ENCODE measurements around the gene EGFL7. TPM values are rescaled to one million over a fixed set of nuclear protein-coding genes. Genes with fewer than 3 reads are reported as not detected.
A peak's percentile ranks its signal among the peaks of the same experiment; 100 is the strongest.

The EGFL7 gene
- total RNA-seq, 4 donors from 2014 or later = 38.8 to 81.0 (median 56.4) TPM

DNA sequence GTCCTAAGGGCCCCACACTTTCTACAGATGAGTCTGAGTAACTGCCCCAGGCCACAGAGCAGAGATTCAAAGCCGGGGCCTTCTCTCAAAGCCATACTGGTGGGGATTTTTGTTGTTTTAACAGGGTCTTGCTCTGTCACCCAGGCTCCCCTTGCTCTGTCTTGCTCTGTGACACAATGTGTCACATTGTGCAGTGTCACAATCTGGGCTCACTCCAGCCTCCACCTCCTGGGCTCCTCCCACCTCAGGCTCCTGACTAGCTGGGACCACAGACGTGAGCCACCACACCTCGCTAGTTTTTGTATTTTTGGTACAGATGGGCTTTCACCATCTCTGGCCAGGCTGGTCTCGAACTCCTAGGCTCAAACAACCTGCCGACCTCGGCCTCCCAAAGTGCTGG is 15.9 kb downstream of the EGFL7 start:
- WGBS, 2 donors (ENCODE audit: low coverage in 1 of 2) = 52 to 91% methylated on average over 2 to 6 of the region's 6 CpGs
- H3K9me3 ChIP-seq = no peaks in the 10 kb centered on the region
- ATAC-seq = no peak
- no peak for TF ChIP-seq POLR2A (IDR thresholded peaks at IDR 0.05)
- TF ChIP-seq, protein P1, sequence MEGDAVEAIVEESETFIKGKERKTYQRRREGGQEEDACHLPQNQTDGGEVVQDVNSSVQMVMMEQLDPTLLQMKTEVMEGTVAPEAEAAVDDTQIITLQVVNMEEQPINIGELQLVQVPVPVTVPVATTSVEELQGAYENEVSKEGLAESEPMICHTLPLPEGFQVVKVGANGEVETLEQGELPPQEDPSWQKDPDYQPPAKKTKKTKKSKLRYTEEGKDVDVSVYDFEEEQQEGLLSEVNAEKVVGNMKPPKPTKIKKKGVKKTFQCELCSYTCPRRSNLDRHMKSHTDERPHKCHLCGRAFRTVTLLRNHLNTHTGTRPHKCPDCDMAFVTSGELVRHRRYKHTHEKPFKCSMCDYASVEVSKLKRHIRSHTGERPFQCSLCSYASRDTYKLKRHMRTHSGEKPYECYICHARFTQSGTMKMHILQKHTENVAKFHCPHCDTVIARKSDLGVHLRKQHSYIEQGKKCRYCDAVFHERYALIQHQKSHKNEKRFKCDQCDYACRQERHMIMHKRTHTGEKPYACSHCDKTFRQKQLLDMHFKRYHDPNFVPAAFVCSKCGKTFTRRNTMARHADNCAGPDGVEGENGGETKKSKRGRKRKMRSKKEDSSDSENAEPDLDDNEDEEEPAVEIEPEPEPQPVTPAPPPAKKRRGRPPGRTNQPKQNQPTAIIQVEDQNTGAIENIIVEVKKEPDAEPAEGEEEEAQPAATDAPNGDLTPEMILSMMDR (IDR thresholded peaks at IDR 0.05) = no peak
- peaks cover 0 to 44% of the 10 kb centered on the region in 2 donors for H3K36me3 ChIP-seq
- no peak overlapping the region for H3K4me3 ChIP-seq
- no peak overlapping the region for H3K27ac ChIP-seq
- no peaks in the 10 kb centered on the region for H3K27me3 ChIP-seq
- H3K4me1 ChIP-seq = peaks cover 0 to 15% (median 2%) of the 10 kb centered on the region in 3 donors

DNA sequence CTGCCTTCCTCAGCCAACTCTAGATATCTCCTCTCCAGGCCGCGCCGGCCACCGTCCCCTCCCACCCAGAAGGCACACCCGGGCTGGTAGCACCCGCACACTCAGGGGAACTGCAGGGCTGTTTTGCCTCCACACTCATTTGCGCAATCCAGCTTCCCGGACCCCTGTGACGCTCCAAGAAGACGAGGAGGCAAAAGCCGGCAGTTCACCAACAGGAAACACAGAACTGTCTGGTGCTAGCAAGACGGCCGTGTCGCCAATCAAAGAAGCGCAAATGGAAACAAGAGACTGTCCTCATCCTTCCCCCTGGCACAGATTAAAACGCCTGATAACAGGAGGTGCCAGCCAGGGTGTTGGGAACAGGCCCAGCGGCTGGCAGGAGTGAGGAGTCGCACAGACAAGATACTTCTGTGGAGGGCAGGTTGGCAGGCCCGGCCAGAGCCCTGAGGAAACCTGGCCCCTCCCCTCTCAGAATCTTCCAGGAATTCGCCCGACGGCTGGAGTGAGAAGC is 16.8 kb downstream of the EGFL7 start:
- Histone ChIP-seq H3K27me3 (no peaks in the 10 kb centered on the region), H3K4me3 (no peak overlapping the region), H3K36me3 (peaks cover 0 to 35% of the 10 kb centered on the region in 2 donors), H3K27ac (no peak overlapping the region), H3K4me1 (peaks cover 0 to 22% (median 2%) of the 10 kb centered on the region in 3 donors), H3K9me3 (no peaks in the 10 kb centered on the region)
- WGBS, 2 donors (ENCODE audit: low coverage in 1 of 2) = 39% methylated on average over 3 of the region's 22 CpGs; no CpG with 5 or more reads in 1 of the 2 donors
- TF ChIP-seq EP300 (IDR thresholded peaks at IDR 0.05) = no peak
- TF ChIP-seq POLR2A (IDR thresholded peaks at IDR 0.05) = no peak
- TF ChIP-seq, protein P1 (IDR thresholded peaks at IDR 0.05) = no peak
- no peak for TF ChIP-seq POLR2AphosphoS5 (IDR thresholded peaks at IDR 0.05)
- ATAC-seq = peak; percentile 17

DNA sequence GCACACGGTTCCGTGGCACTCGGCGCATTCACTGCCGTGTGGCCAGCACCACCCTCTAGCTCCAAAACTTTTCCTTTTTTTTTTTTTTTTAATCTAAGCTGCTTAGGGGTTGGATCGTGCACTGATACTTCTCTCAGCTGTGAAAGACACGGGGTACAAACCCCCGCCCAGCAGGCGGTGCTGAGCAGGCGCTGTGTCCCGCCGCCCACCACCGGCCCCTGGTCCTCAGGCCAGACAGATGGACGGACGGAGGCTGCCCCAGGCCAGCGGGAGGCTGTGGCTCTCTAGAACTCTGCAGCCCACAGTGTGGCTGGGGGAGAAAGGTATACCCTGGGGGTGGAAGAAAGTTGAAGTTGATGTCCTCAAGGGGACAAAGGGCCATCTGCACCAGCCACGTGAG is 18.3 kb downstream of the EGFL7 start:
- H3K4me1 ChIP-seq = peaks cover 0 to 38% (median 12%) of the 10 kb centered on the region in 3 donors
- no peaks in the 10 kb centered on the region for H3K27me3 ChIP-seq
- H3K36me3 ChIP-seq = peaks cover 0 to 21% of the 10 kb centered on the region in 2 donors
- 96 to 100% methylated on average over 2 to 5 of the region's 17 CpGs for WGBS, 2 donors (ENCODE audit: low coverage in 1 of 2)
- ATAC-seq = no peak
- H3K4me3 ChIP-seq = no peak overlapping the region
- TF ChIP-seq EP300 (IDR thresholded peaks at IDR 0.05) = no peak
- TF ChIP-seq, protein P1 (IDR thresholded peaks at IDR 0.05) = no peak
- TF ChIP-seq POLR2A (IDR thresholded peaks at IDR 0.05) = no peak
- H3K9me3 ChIP-seq = no peaks in the 10 kb centered on the region
- H3K27ac ChIP-seq = no peak overlapping the region

DNA sequence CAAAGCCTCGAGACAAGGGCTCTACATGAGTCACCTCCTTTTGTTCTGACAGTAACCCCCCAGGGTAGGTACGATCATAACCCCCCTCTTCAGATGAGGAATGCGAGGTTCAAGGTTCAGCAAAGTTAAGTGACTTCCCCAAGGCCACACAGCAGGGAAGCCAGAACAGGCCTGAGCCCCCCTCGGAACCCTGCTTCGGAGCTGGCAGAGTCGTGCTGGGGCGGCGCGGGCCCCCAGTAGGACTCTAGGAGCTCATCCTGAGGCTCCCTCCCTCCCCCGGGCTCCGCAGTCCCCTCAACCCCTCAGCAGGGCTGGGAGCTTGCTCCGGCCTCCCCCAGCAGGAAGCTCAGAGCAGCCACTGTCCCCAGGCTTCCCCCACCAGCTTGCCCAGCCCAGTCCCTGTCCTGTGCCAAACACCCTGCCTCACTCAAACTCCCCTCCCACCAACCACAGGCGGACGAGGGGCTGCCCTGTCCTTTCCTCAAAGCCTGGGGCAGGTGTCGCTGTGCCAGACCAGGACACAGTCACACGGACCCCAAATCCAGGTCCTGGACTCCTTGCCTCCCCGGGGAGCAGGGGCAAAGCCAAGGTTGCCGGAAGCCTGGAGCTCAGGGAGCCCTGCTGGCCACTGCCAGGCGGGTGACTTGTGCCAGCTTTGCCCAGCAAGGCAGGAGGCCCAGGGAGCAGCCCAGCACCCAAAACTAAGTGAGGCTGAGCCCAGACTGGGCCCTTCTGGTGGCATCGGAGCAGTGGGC is 19.4 kb downstream of the EGFL7 start:
- no peaks in the 10 kb centered on the region for H3K27me3 ChIP-seq
- no peak overlapping the region for H3K27ac ChIP-seq
- no peak overlapping the region for H3K4me3 ChIP-seq
- WGBS, 2 donors (ENCODE audit: low coverage in 1 of 2) = 91 to 100% methylated on average over 1 to 4 of the region's 20 CpGs
- no peaks in the 10 kb centered on the region for H3K9me3 ChIP-seq
- ATAC-seq = no peak
- H3K36me3 ChIP-seq = peaks cover 0 to 10% of the 10 kb centered on the region in 2 donors
- no peak for TF ChIP-seq POLR2AphosphoS5 (IDR thresholded peaks at IDR 0.05)
- no peak for TF ChIP-seq POLR2A (IDR thresholded peaks at IDR 0.05)
- TF ChIP-seq, protein P1 (IDR thresholded peaks at IDR 0.05) = no peak
- no peak for TF ChIP-seq EP300 (IDR thresholded peaks at IDR 0.05)
- H3K4me1 ChIP-seq = peaks cover 0 to 44% (median 16%) of the 10 kb centered on the region in 3 donors

DNA sequence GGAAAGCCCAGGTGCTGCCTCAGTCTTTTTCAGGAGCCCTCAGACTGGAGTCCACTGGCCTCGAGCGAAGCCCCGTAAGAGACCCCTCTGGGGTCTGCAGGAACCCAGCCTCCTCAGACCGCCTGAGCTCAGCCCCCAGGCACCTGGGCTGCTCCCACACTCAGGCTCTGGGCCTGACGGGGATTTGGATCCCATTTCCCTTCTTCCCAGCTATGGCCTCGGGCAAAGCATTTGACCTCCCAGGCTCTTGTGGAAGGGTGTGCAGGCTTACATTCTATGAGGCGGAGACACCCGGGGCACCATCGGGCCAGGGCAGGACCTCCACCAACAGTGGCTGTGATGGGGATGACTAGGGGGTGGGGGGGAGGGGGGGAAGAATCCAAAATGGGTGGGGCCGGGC is 20.0 kb downstream of the EGFL7 start:
- no CpG with 5 or more reads among the region's 10 CpGs for WGBS, 2 donors (ENCODE audit: low coverage in 1 of 2)
- no peak overlapping the region for H3K27ac ChIP-seq
- H3K36me3 ChIP-seq = peaks cover 0 to 4% of the 10 kb centered on the region in 2 donors
- no peak overlapping the region for H3K4me3 ChIP-seq
- H3K27me3 ChIP-seq = no peaks in the 10 kb centered on the region
- TF ChIP-seq POLR2AphosphoS5 (IDR thresholded peaks at IDR 0.05) (no peak), POLR2A (IDR thresholded peaks at IDR 0.05) (no peak), EP300 (IDR thresholded peaks at IDR 0.05) (no peak)
- TF ChIP-seq, protein P1 (IDR thresholded peaks at IDR 0.05) = no peak
- peaks cover 0 to 50% (median 19%) of the 10 kb centered on the region in 3 donors for H3K4me1 ChIP-seq
- H3K9me3 ChIP-seq = no peaks in the 10 kb centered on the region
- no peak for ATAC-seq

Measured in gastroesophageal sphincter (tissue), 4 donors.